ENCODE measurements around the gene LAIR2.

LAIR2 gene

DNA sequence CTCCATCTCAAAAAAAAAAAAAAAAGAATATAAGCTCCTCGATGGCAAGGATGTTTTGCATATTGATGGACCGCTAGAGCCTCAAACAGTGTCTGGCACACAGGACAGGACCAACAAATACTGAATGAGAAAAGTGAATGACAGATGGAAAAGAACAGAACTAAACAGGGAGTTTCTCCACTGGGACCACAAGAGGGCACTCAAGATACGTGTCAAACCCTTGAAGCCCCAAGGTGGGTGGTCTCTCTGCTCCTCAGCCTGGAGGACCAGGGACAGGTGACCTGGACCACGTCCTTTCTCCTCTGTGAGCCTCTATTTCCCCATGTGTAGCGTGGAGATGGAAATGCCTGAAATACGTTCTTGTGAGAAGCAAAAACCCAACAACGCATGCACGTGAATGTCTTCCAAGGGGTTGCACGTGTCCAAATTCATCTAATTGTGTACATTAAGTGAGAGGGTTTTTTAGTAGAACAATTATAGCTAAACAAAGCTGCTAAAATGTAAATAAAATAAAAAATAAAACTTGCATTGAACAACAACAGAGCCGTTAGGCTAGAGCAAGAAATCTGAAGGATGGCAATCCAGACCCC lies 23.9 kb upstream of the LAIR2 start:
- H3K4me3 ChIP-seq (ENCODE audit: low read depth, low read length), result no peak overlapping the region
- H3K36me3 ChIP-seq, result no peaks in the 10 kb centered on the region
- no peak for DNase-seq
- TF ChIP-seq, protein P1, sequence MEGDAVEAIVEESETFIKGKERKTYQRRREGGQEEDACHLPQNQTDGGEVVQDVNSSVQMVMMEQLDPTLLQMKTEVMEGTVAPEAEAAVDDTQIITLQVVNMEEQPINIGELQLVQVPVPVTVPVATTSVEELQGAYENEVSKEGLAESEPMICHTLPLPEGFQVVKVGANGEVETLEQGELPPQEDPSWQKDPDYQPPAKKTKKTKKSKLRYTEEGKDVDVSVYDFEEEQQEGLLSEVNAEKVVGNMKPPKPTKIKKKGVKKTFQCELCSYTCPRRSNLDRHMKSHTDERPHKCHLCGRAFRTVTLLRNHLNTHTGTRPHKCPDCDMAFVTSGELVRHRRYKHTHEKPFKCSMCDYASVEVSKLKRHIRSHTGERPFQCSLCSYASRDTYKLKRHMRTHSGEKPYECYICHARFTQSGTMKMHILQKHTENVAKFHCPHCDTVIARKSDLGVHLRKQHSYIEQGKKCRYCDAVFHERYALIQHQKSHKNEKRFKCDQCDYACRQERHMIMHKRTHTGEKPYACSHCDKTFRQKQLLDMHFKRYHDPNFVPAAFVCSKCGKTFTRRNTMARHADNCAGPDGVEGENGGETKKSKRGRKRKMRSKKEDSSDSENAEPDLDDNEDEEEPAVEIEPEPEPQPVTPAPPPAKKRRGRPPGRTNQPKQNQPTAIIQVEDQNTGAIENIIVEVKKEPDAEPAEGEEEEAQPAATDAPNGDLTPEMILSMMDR (IDR thresholded peaks at IDR 0.05; ENCODE audit: low read depth, low read length), result peak; percentile 72
- H3K9me3 ChIP-seq (ENCODE audit: severe bottlenecking), result peaks cover 3% of the 10 kb centered on the region
- H3K27me3 ChIP-seq (ENCODE audit: insufficient read depth, low read depth, severe bottlenecking), result peaks cover 65% of the 10 kb centered on the region
- no peak overlapping the region for H3K27ac ChIP-seq

DNA sequence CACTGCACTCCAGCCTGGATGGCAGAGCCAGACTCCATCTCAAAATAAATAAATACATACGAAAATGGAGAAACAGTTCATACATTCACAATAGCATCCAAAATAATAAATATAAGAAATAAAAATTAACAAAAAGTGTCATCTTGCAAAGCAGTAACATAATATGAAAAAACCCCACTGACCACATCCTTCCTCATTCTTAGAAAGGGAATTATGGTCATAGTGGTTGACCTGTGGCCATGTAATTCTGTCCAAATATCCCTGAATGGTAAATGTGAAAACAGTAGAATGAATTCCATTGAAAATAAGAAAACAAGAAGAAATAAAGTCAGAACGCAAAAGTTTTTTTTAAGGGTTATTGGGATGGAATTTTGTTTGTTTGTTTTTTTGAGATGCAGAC lies 22.6 kb upstream of the LAIR2 start:
- Histone ChIP-seq H3K27ac (no peak overlapping the region), H3K27me3 (ENCODE audit: insufficient read depth, low read depth, severe bottlenecking) (peaks cover 72% of the 10 kb centered on the region), H3K9me3 (ENCODE audit: severe bottlenecking) (peaks cover 3% of the 10 kb centered on the region), H3K36me3 (no peaks in the 10 kb centered on the region), H3K4me3 (ENCODE audit: low read depth, low read length) (no peak overlapping the region)
- TF ChIP-seq, protein P1 (IDR thresholded peaks at IDR 0.05; ENCODE audit: low read depth, low read length), result no peak
- DNase-seq, result no peak

DNA sequence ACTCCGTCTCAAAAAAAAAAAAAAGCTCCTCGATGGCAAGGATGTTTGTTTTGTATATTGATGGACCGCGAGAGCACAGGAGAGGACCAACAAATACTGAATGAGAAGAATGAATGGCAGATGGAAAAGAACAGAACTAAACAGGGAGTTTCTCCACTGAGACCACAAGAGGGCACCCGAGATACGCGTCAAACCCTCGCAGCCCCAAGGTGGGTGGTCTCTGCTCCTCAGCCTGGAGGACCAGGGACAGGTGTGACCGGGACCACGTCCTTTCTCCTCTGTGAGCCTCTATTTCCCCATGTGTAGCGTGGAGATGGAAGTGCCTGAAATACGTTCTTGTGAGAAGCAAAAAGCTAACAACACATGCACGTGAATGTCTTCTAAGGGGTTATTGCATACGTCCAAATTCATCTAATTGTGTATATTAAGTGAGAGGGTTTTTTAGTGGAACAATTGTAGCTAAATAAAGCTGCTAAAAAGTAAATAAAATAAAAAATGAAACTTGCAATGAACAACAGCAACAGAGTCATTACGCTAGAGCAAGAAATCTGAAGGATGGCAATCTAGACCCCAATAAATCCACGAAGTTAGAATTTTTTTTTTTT lies 21.2 kb upstream of the LAIR2 start:
- H3K27me3 ChIP-seq (ENCODE audit: insufficient read depth, low read depth, severe bottlenecking), result peaks cover 80% of the 10 kb centered on the region

DNA sequence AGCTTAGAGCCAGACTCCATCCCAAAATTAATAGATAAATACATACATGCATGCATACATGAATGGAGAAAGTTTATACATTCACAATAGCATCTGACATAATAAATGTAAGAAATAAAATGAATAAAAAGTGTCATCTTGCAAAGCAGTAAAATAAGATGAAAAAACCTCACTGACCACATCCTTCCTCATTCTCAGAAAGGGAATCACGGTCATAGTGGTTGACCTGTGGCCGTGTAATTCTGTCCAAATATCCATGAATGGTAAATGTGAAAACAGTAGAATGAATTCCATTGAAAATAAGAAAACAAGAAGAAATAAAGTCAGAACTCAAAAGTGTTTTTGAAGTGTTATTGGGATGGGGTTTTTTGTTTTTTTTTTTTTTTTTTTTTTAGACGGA lies 19.7 kb upstream of the LAIR2 start:
- H3K4me3 ChIP-seq (ENCODE audit: low read depth, low read length), result no peak overlapping the region
- no peak overlapping the region for H3K27ac ChIP-seq
- TF ChIP-seq, protein P1 (IDR thresholded peaks at IDR 0.05; ENCODE audit: low read depth, low read length), result no peak
- no peaks in the 10 kb centered on the region for H3K36me3 ChIP-seq
- H3K27me3 ChIP-seq (ENCODE audit: insufficient read depth, low read depth, severe bottlenecking), result peaks cover 86% of the 10 kb centered on the region
- no peaks in the 10 kb centered on the region for H3K9me3 ChIP-seq (ENCODE audit: severe bottlenecking)
- no peak for DNase-seq

More for the DNA sequence above, 21.2 kb upstream of the LAIR2 start:
- Histone ChIP-seq H3K4me3 (ENCODE audit: low read depth, low read length) (no peak overlapping the region), H3K36me3 (no peaks in the 10 kb centered on the region), H3K9me3 (ENCODE audit: severe bottlenecking) (peaks cover 3% of the 10 kb centered on the region), H3K27ac (no peak overlapping the region)
- DNase-seq, result no peak
- TF ChIP-seq, protein P1 (IDR thresholded peaks at IDR 0.05; ENCODE audit: low read depth, low read length), result peak; percentile 73

DNA sequence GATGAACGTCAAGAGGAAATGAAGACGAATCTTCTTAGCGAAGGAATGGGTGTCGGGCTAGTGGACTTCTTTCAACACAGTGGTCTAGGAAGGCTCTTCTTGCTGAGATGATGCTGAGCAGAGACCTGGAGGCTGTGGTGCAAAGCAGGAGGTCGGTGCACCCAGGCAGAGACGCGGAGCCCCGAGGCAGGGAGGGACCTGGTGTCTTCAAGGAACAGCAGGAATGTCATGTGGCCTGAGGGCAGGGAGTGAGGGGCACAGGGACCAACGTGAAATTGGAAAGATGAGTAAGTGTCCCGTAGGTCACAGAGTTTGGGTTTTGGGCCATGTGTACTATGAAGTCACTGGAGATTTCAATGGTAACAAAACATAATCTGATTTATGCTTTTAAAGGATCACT lies 18.2 kb upstream of the LAIR2 start:
- no peak overlapping the region for H3K27ac ChIP-seq
- no peaks in the 10 kb centered on the region for H3K36me3 ChIP-seq
- H3K4me3 ChIP-seq (ENCODE audit: low read depth, low read length), result no peak overlapping the region
- peaks cover 70% of the 10 kb centered on the region for H3K27me3 ChIP-seq (ENCODE audit: insufficient read depth, low read depth, severe bottlenecking)
- DNase-seq, result no peak
- TF ChIP-seq, protein P1 (IDR thresholded peaks at IDR 0.05; ENCODE audit: low read depth, low read length), result no peak
- no peaks in the 10 kb centered on the region for H3K9me3 ChIP-seq (ENCODE audit: severe bottlenecking)

DNA sequence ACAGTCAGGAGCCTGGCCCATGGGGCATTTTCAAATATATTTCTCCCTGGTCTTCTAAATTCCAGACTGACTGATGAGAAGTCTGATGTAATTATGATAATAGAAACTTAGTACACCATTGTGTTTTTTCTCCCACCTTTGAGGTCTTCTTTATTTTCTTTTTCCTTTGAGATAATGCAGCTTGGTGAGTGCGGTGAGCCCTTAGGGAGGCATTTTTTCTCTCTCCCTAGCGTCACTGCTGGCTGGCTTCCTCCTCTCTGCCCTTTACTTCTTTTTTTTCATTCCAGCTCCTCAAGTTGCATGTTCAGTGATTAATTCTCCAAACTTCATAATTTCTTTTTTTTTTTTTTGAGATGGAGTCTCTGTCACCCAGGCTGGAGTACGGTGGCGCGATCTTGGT lies 16.8 kb upstream of the LAIR2 start:
- H3K9me3 ChIP-seq (ENCODE audit: severe bottlenecking), result no peaks in the 10 kb centered on the region

More for the DNA sequence above, 16.8 kb upstream of the LAIR2 start:
- peaks cover 62% of the 10 kb centered on the region for H3K27me3 ChIP-seq (ENCODE audit: insufficient read depth, low read depth, severe bottlenecking)
- no peak overlapping the region for H3K4me3 ChIP-seq (ENCODE audit: low read depth, low read length)
- no peak for DNase-seq
- TF ChIP-seq, protein P1 (IDR thresholded peaks at IDR 0.05; ENCODE audit: low read depth, low read length), result no peak
- H3K27ac ChIP-seq, result no peak overlapping the region
- no peaks in the 10 kb centered on the region for H3K36me3 ChIP-seq

Measured in WERI-Rb-1 (cell line).